GM04504 (cell line): ENCODE data around the gene MED13L.
A peak's percentile ranks its signal among the peaks of the same experiment; 100 is the strongest.

Experiments
- DNase-seq: peaks from one replicate; pipeline ENCODE4 v3.0.0-alpha.2; 2012; ENCODE audit warnings: low read depth

MED13L gene

GRCh38 chr12:116210762-116211161, 66.7 kb downstream of the MED13L start:
- DNase-seq = no peak

GRCh38 chr12:116210131-116210530, 67.4 kb downstream of the MED13L start:
- DNase-seq = no peak

GRCh38 chr12:116209503-116209902, 68.0 kb downstream of the MED13L start:
- DNase-seq = no peak

GRCh38 chr12:116207274-116207673, 70.2 kb downstream of the MED13L start:
- DNase-seq = no peak

- no peak for DNase-seq
Measured at GRCh38 chr12:116206828-116207227, 70.7 kb downstream of the MED13L start.

- DNase-seq = no peak
Measured at GRCh38 chr12:116204785-116205184, 72.7 kb downstream of the MED13L start.

GRCh38 chr12:116204169-116204568, 73.3 kb downstream of the MED13L start:
- no peak for DNase-seq

GRCh38 chr12:116202940-116203339, 74.6 kb downstream of the MED13L start:
- DNase-seq = no peak

GRCh38 chr12:116202433-116202832, 75.1 kb downstream of the MED13L start:
- DNase-seq = no peak

- no peak for DNase-seq
Measured at GRCh38 chr12:116201908-116202307, 75.6 kb downstream of the MED13L start.

- no peak for DNase-seq
Measured at GRCh38 chr12:116201359-116201758, 76.1 kb downstream of the MED13L start.

GRCh38 chr12:116200812-116201211, 76.7 kb downstream of the MED13L start:
- peak; percentile 20 for DNase-seq

GRCh38 chr12:116199160-116199706, 78.3 kb downstream of the MED13L start:
- DNase-seq = no peak

- no peak for DNase-seq
Measured at GRCh38 chr12:116196752-116197718, 80.5 kb downstream of the MED13L start.

GRCh38 chr12:116196226-116196625, 81.3 kb downstream of the MED13L start:
- no peak for DNase-seq

- no peak for DNase-seq
Measured at GRCh38 chr12:116194935-116195431, 82.5 kb downstream of the MED13L start.

- no peak for DNase-seq
Measured at GRCh38 chr12:116189692-116190091, 87.8 kb downstream of the MED13L start.

GRCh38 chr12:116188581-116188980, 88.9 kb downstream of the MED13L start:
- no peak for DNase-seq

GRCh38 chr12:116187151-116187511, 90.4 kb downstream of the MED13L start:
- DNase-seq = no peak

GRCh38 chr12:116186482-116187150, 90.9 kb downstream of the MED13L start:
- DNase-seq = no peak

- DNase-seq = no peak
Measured at GRCh38 chr12:116184763-116185162, 92.7 kb downstream of the MED13L start.

- DNase-seq = no peak
Measured at GRCh38 chr12:116183741-116184141, 93.8 kb downstream of the MED13L start.
